Neural progenitor cell (in vitro differentiated cells): ENCODE results near the gene OPCML. TPM values are rescaled to one million over a fixed set of nuclear protein-coding genes. Genes with fewer than 3 reads are reported as not detected.
A peak's percentile ranks its signal among the peaks of the same experiment; 100 is the strongest.

Source experiments
- DNase-seq: peaks from one replicate; pipeline ENCODE4 v3.0.0-alpha.2; 2016; ENCODE audit warnings: low spot score
- H2AFZ ChIP-seq: fragments of 200-600 bp; sonication (generic); replicated peaks from 2 replicates; pipeline ENCODE4 v1.6.1; 2016; ENCODE audit warnings: antibody characterized with exemption
- H3F3A ChIP-seq: fragments of 200-600 bp; sonication (generic); 2 replicates; pipeline ENCODE4 v1.6.1; 2016; ENCODE audit warnings: antibody characterized with exemption, low read depth
- H3K27ac ChIP-seq: fragments of 200-600 bp; sonication (generic); 2 replicates; pipeline ENCODE4 v1.5.1; 2016; ENCODE audit warnings: mild to moderate bottlenecking
- H3K27me3 ChIP-seq: fragments of 200-600 bp; sonication (generic); 2 replicates; pipeline ENCODE4 v1.6.1; 2016; ENCODE audit warnings: mild to moderate bottlenecking, moderate library complexity
- H3K36me3 ChIP-seq: fragments of 200-600 bp; sonication (generic); 2 replicates; pipeline ENCODE4 v1.5.1; 2016
- H3K4me1 ChIP-seq: fragments of 200-600 bp; sonication (generic); 2 replicates; pipeline ENCODE4 v1.6.1; 2016; ENCODE audit warnings: mixed run types
- H3K4me2 ChIP-seq: fragments of 200-600 bp; sonication (generic); 2 replicates; pipeline ENCODE4 v1.6.1; 2016
- H3K4me3 ChIP-seq: fragments of 200-600 bp; sonication (generic); 2 replicates; pipeline ENCODE4 v1.5.1; 2016
- H3K79me2 ChIP-seq: fragments of 200-600 bp; sonication (generic); 2 replicates; pipeline ENCODE4 v1.6.1; 2016; ENCODE audit warnings: low read depth
- H3K9ac ChIP-seq: fragments of 200-600 bp; sonication (generic); 2 replicates; pipeline ENCODE4 v1.6.1; 2016
- H3K9me3 ChIP-seq: fragments of 200-600 bp; sonication (generic); 2 replicates; pipeline ENCODE4 v1.5.1; 2016; ENCODE audit warnings: low read depth
- H4K20me1 ChIP-seq: fragments of 200-600 bp; sonication (generic); 2 replicates; pipeline ENCODE4 v1.6.1; 2016; ENCODE audit warnings: low read depth
- H3K27ac Mint-ChIP-seq: 3 replicates; pipeline ENCODE4 v1.8.0; 2021; ENCODE audit warnings: mixed read lengths
- H3K27me3 Mint-ChIP-seq: 2 replicates; pipeline ENCODE4 v1.8.0; 2022; ENCODE audit warnings: low read depth, mild to moderate bottlenecking, inconsistent platforms, moderate library complexity, mixed read lengths; ENCODE audit not compliant: insufficient read depth
- H3K36me3 Mint-ChIP-seq: 3 replicates; pipeline ENCODE4 v1.8.0; 2021; ENCODE audit warnings: mixed read lengths
- H3K4me1 Mint-ChIP-seq: 3 replicates; pipeline ENCODE4 v1.8.0; 2021; ENCODE audit warnings: mixed read lengths
- H3K4me3 Mint-ChIP-seq: 3 replicates; pipeline ENCODE4 v1.8.0; 2021; ENCODE audit warnings: mild to moderate bottlenecking, moderate library complexity, mixed read lengths
- H3K9me3 Mint-ChIP-seq: 3 replicates; pipeline ENCODE4 v1.8.0; 2020; ENCODE audit warnings: mixed read lengths
- CTCF ChIP-seq: fragments of 200-600 bp; sonication (generic); IDR thresholded peaks from 2 replicates; pipeline ENCODE4 v1.5.1; 2017; ENCODE audit warnings: antibody characterized with exemption, mild to moderate bottlenecking
- EZH2 ChIP-seq: fragments of 200-600 bp; sonication (generic); IDR thresholded peaks from 2 replicates; pipeline ENCODE4 v1.6.1; 2017; ENCODE audit warnings: antibody characterized with exemption, mild to moderate bottlenecking, moderate library complexity
- EZH2phosphoT487 ChIP-seq: fragments of 200-600 bp; sonication (generic); IDR thresholded peaks from 2 replicates; pipeline ENCODE4 v1.6.1; 2017; ENCODE audit warnings: antibody characterized with exemption
- total RNA-seq: library from RNA; depleted of rRNA; stranded (reverse); fragments of >200 nt; gene quantifications from 2 replicates; pipeline ENCODE4 v1.2.3, GENCODE V29; 2015; ENCODE audit warnings: low replicate concordance

Gene OPCML
- total RNA-seq, 1 donor from 2014 or later, result 0.02 TPM

- Histone ChIP-seq H3K9me3 (no peaks in the 10 kb centered on the region), H4K20me1 (no peaks in the 10 kb centered on the region), H3K4me1 (peaks cover 6% of the 10 kb centered on the region), H3K79me2 (no peaks in the 10 kb centered on the region), H3K36me3 (no peaks in the 10 kb centered on the region), H3K4me3 (no peak overlapping the region), H3F3A (no peaks in the 10 kb centered on the region), H3K9ac (no peak overlapping the region), H3K4me2 (no peak overlapping the region), H3K27me3 (no peaks in the 10 kb centered on the region), H3K27ac (no peak overlapping the region), H2AFZ (no peak overlapping the region)
- TF ChIP-seq CTCF (no peak), EZH2 (no peak), EZH2phosphoT487 (no peak)
- DNase-seq, result no peak
- Mint-ChIP-seq H3K36me3 (no peaks in the 10 kb centered on the region), H3K4me1 (peaks cover 6% of the 10 kb centered on the region), H3K9me3 (no peaks in the 10 kb centered on the region), H3K27me3 (peaks cover 3% of the 10 kb centered on the region), H3K27ac (no peak overlapping the region), H3K4me3 (no peak overlapping the region)
Observed at GRCh38 chr11:133479209-133479608, 53.1 kb downstream of the OPCML start.

- H2AFZ ChIP-seq, result no peak overlapping the region
- H3K4me1 Mint-ChIP-seq, result peaks cover 11% of the 10 kb centered on the region
Observed at GRCh38 chr11:133477251-133477625, 55.1 kb downstream of the OPCML start.

GRCh38 chr11:133476570-133477250 is 55.6 kb downstream of the OPCML start:
- H3K36me3 Mint-ChIP-seq, result no peaks in the 10 kb centered on the region
- H3K4me3 Mint-ChIP-seq, result no peak overlapping the region

More at GRCh38 chr11:133477251-133477625, 55.1 kb downstream of the OPCML start:
- Histone ChIP-seq H4K20me1 (no peaks in the 10 kb centered on the region), H3K9ac (no peak overlapping the region), H3K36me3 (no peaks in the 10 kb centered on the region), H3K27me3 (no peaks in the 10 kb centered on the region), H3K4me2 (no peak overlapping the region), H3K9me3 (no peaks in the 10 kb centered on the region), H3K27ac (no peak overlapping the region), H3K4me1 (peaks cover 13% of the 10 kb centered on the region), H3K4me3 (no peak overlapping the region), H3F3A (no peaks in the 10 kb centered on the region), H3K79me2 (no peaks in the 10 kb centered on the region)
- Mint-ChIP-seq H3K27ac (no peak overlapping the region), H3K27me3 (peaks cover 3% of the 10 kb centered on the region), H3K9me3 (no peaks in the 10 kb centered on the region), H3K36me3 (no peaks in the 10 kb centered on the region), H3K4me3 (no peak overlapping the region)
- DNase-seq, result no peak
- TF ChIP-seq EZH2 (no peak), CTCF (no peak), EZH2phosphoT487 (no peak)

More at GRCh38 chr11:133476570-133477250, 55.6 kb downstream of the OPCML start:
- H3K27ac ChIP-seq, result no peak overlapping the region
- no peak overlapping the region for H3K27ac Mint-ChIP-seq
- H3F3A ChIP-seq, result no peaks in the 10 kb centered on the region
- H3K4me1 ChIP-seq, result peaks cover 18% of the 10 kb centered on the region
- H3K9me3 Mint-ChIP-seq, result no peaks in the 10 kb centered on the region
- no peak overlapping the region for H3K9ac ChIP-seq
- TF ChIP-seq EZH2, result no peak
- peak; percentile 42 for TF ChIP-seq CTCF
- H3K4me2 ChIP-seq, result no peak overlapping the region
- no peaks in the 10 kb centered on the region for H3K9me3 ChIP-seq
- H2AFZ ChIP-seq, result no peak overlapping the region
- H4K20me1 ChIP-seq, result no peaks in the 10 kb centered on the region
- H3K4me1 Mint-ChIP-seq, result peaks cover 11% of the 10 kb centered on the region
- H3K4me3 ChIP-seq, result no peak overlapping the region
- no peaks in the 10 kb centered on the region for H3K27me3 ChIP-seq
- no peaks in the 10 kb centered on the region for H3K36me3 ChIP-seq
- DNase-seq, result peak; percentile 51
- no peaks in the 10 kb centered on the region for H3K79me2 ChIP-seq
- peaks cover 3% of the 10 kb centered on the region for H3K27me3 Mint-ChIP-seq
